DND-41 (cell line): ENCODE results near the gene OR11A1.

ENCODE experiments used
- EZH2 ChIP-seq: IDR thresholded peaks from 3 replicates; pipeline ENCODE4 v1.6.1; 2012; ENCODE audit warnings: borderline replicate concordance, low read depth, mild to moderate bottlenecking, moderate library complexity, low read length, inconsistent platforms; ENCODE audit not compliant: severe bottlenecking
- TF ChIP-seq, protein P1 (sequence below): IDR thresholded peaks from 2 replicates; pipeline ENCODE4 v1.5.1; 2012; ENCODE audit warnings: borderline replicate concordance, low read length, moderate library complexity, mild to moderate bottlenecking; ENCODE audit not compliant: poor library complexity, severe bottlenecking; ENCODE audit errors: extremely low read depth

- TF ChIP-seq, protein P1, sequence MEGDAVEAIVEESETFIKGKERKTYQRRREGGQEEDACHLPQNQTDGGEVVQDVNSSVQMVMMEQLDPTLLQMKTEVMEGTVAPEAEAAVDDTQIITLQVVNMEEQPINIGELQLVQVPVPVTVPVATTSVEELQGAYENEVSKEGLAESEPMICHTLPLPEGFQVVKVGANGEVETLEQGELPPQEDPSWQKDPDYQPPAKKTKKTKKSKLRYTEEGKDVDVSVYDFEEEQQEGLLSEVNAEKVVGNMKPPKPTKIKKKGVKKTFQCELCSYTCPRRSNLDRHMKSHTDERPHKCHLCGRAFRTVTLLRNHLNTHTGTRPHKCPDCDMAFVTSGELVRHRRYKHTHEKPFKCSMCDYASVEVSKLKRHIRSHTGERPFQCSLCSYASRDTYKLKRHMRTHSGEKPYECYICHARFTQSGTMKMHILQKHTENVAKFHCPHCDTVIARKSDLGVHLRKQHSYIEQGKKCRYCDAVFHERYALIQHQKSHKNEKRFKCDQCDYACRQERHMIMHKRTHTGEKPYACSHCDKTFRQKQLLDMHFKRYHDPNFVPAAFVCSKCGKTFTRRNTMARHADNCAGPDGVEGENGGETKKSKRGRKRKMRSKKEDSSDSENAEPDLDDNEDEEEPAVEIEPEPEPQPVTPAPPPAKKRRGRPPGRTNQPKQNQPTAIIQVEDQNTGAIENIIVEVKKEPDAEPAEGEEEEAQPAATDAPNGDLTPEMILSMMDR = no peak
- no peak for TF ChIP-seq EZH2
These were observed 17.9 kb downstream of the OR11A1 start, which contains the start of gene OR10C1 for GRCh38 chr6:29439006-29439405.
